PC-9 (cell line): ENCODE measurements around the gene TTC32. TPM values are rescaled to one million over a fixed set of nuclear protein-coding genes. Genes with fewer than 3 reads are reported as not detected.

Experiments
- BruUV-seq: library from RNA; stranded (reverse); fragments of 400-500 nt; replicated peaks from 2 replicates; lab custom pipeline; 2021; lab: Mats Ljungman, UMichigan
- CTCF ChIA-PET: fragments of 300-600 bp; sonication (Branson Sonifier 250); formaldehyde crosslinking; loops from one replicate; lab custom pipeline; 2022; ENCODE audit warnings: antibody characterized with exemption; lab: Charles Lee
- POLR2A ChIA-PET: fragments of 300-600 bp; sonication (Branson Sonifier 250); formaldehyde crosslinking; loops from one replicate; lab custom pipeline; 2022; ENCODE audit warnings: antibody characterized with exemption; ENCODE audit not compliant: unreplicated experiment; lab: Charles Lee
- DNase-seq, 2 experiments: peaks; one replicate each; pipeline versions ENCODE4 v3.0.0 to v3.0.0-alpha.2; 2015 to 2022; ENCODE audit warnings: mixed read lengths in 1 of 2
- H2AFZ ChIP-seq: fragments of 200-600 bp; sonication (generic); 2 replicates; pipeline ENCODE4 v1.8.1; 2017; ENCODE audit warnings: antibody characterized with exemption
- H3F3A ChIP-seq: fragments of 200-600 bp; sonication (generic); 2 replicates; pipeline ENCODE4 v1.8.1; 2017; ENCODE audit warnings: antibody characterized with exemption, mild to moderate bottlenecking, low read depth; ENCODE audit not compliant: insufficient read depth
- H3K27ac ChIP-seq: fragments of 200-600 bp; sonication (generic); 2 replicates; pipeline ENCODE4 v1.6.1; 2016; ENCODE audit warnings: mixed run types
- H3K27me3 ChIP-seq: fragments of 200-600 bp; sonication (generic); 2 replicates; pipeline ENCODE4 v1.6.1; 2016; ENCODE audit warnings: low read depth, mixed run types; ENCODE audit not compliant: insufficient read depth
- H3K36me3 ChIP-seq: fragments of 200-600 bp; sonication (generic); 2 replicates; pipeline ENCODE4 v1.6.1; 2016; ENCODE audit warnings: low read depth, mixed run types
- H3K4me1 ChIP-seq: fragments of 200-600 bp; sonication (generic); replicated peaks from 2 replicates; pipeline ENCODE4 v1.6.1; 2016; ENCODE audit warnings: mixed run types; ENCODE audit not compliant: insufficient read depth
- H3K4me2 ChIP-seq: fragments of 200-600 bp; sonication (generic); 2 replicates; pipeline ENCODE4 v1.6.1; 2017; ENCODE audit warnings: mixed run types
- H3K4me3 ChIP-seq: fragments of 200-600 bp; sonication (generic); 2 replicates; pipeline ENCODE4 v1.6.1; 2016; ENCODE audit warnings: mixed run types
- H3K79me2 ChIP-seq: fragments of 200-600 bp; sonication (generic); 2 replicates; pipeline ENCODE4 v1.6.1; 2017; ENCODE audit warnings: low read depth, mixed run types
- H3K9me2 ChIP-seq: fragments of 200-600 bp; sonication (generic); 2 replicates; pipeline ENCODE4 v1.8.1; 2017; ENCODE audit warnings: mild to moderate bottlenecking; ENCODE audit not compliant: insufficient read depth
- H3K9me3 ChIP-seq: fragments of 200-600 bp; sonication (generic); 2 replicates; pipeline ENCODE4 v1.8.1; 2016; ENCODE audit warnings: low read depth; ENCODE audit not compliant: insufficient read depth
- H4K20me1 ChIP-seq: fragments of 200-600 bp; sonication (generic); 2 replicates; pipeline ENCODE4 v1.8.1; 2017; ENCODE audit not compliant: insufficient read depth
- EZH2 ChIP-seq: fragments of 200-600 bp; sonication (generic); IDR thresholded peaks from 2 replicates; pipeline ENCODE4 v1.8.0; 2017; ENCODE audit warnings: antibody characterized with exemption, low read depth
- intact Hi-C: fragments of 100-400 bp; cut with micrococcal nuclease; formaldehyde crosslinking; loops from one replicate; pipeline ENCODE4 v1.10.0; 2022; ENCODE audit not compliant: unreplicated experiment
- total RNA-seq: library from RNA; stranded (reverse); gene quantifications from 2 replicates; pipeline ENCODE4 v1.2.3, GENCODE V29; 2021
- TF ChIP-seq, protein P1 (sequence below): fragments of 200-600 bp; sonication (generic); conservative IDR thresholded peaks from 2 replicates; pipeline ENCODE4 v1.6.1; 2017; ENCODE audit warnings: mixed run types, antibody characterized with exemption, mild to moderate bottlenecking, moderate library complexity

Gene TTC32
- total RNA-seq, 1 experiment from 2014 or later = 36.2 TPM

DNA sequence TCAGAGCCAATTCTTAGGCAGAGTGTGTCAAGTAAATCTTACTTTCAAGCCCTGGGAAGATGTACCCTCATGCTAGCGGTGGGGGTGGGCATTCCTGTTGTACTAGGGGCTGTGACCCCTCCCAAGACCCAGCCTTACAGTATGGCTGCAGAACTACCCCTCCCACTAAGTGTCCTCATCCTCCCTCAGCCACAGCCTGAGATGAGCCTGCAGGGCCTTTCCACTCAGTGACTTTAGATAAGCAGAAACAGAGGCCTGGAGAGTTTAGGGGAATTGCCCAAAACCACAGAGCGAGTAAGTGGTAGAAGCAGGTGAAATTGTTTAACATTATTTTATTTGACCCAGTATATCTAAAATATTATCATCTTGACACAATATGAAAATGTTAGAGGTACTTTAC lies 36.6 kb downstream of the TTC32 start:
- H3K4me3 ChIP-seq = no peak overlapping the region
- intact Hi-C loops = no loop called here
- H3K4me1 ChIP-seq = peaks cover 14% of the 10 kb centered on the region
- H4K20me1 ChIP-seq = no peaks in the 10 kb centered on the region
- ChIA-PET CTCF (interaction anchor here (0.6 kb wide), 1 partner anchor 503 kb away, joined by 5 read pairs; no protein-coding TSS in a partner anchor), POLR2A (interaction anchor here (0.6 kb wide), 1 partner anchor 71 kb away, joined by 9 read pairs; no protein-coding TSS in a partner anchor)
- H3K9me2 ChIP-seq = no peaks in the 10 kb centered on the region
- no peak for TF ChIP-seq EZH2
- TF ChIP-seq, protein P1, sequence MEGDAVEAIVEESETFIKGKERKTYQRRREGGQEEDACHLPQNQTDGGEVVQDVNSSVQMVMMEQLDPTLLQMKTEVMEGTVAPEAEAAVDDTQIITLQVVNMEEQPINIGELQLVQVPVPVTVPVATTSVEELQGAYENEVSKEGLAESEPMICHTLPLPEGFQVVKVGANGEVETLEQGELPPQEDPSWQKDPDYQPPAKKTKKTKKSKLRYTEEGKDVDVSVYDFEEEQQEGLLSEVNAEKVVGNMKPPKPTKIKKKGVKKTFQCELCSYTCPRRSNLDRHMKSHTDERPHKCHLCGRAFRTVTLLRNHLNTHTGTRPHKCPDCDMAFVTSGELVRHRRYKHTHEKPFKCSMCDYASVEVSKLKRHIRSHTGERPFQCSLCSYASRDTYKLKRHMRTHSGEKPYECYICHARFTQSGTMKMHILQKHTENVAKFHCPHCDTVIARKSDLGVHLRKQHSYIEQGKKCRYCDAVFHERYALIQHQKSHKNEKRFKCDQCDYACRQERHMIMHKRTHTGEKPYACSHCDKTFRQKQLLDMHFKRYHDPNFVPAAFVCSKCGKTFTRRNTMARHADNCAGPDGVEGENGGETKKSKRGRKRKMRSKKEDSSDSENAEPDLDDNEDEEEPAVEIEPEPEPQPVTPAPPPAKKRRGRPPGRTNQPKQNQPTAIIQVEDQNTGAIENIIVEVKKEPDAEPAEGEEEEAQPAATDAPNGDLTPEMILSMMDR = no peak
- H2AFZ ChIP-seq = no peak overlapping the region
- H3K4me2 ChIP-seq = no peak overlapping the region
- H3K27ac ChIP-seq = no peak overlapping the region
- no peaks in the 10 kb centered on the region for H3K36me3 ChIP-seq
- no peaks in the 10 kb centered on the region for H3K79me2 ChIP-seq
- H3K27me3 ChIP-seq = no peaks in the 10 kb centered on the region
- H3K9me3 ChIP-seq = no peaks in the 10 kb centered on the region
- H3F3A ChIP-seq = no peaks in the 10 kb centered on the region
- no peak for DNase-seq
- no TSS peak for BruUV-seq

DNA sequence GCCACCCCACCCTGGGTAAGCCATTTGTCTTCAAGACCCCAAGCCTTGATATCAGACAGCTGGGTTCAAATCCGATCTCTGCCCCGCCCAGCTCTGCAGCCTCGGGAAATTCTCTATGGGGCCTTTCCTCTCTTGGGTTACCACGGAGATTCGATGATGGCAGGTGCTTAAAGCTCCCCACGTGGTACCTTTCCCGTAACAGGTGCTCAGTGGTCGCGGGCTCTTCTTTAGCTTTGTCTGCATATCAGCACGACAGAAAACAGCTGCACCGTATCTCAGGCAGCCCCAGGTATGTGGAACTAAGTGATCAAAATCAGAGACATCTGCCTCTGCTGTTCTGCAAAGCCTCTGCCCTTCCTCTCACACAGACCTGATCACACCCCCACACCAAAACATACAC lies 37.4 kb downstream of the TTC32 start:
- Histone ChIP-seq H3K4me3 (no peak overlapping the region), H3K4me1 (peaks cover 14% of the 10 kb centered on the region), H3K36me3 (no peaks in the 10 kb centered on the region), H3F3A (no peaks in the 10 kb centered on the region), H3K79me2 (no peaks in the 10 kb centered on the region), H3K9me3 (no peaks in the 10 kb centered on the region), H2AFZ (no peak overlapping the region), H3K27me3 (no peaks in the 10 kb centered on the region), H3K9me2 (no peaks in the 10 kb centered on the region), H3K27ac (no peak overlapping the region), H3K4me2 (no peak overlapping the region), H4K20me1 (no peaks in the 10 kb centered on the region)
- intact Hi-C loops = loop anchor here (5.0 kb wide), 2 partner anchors 87 to 192 kb away; no protein-coding TSS in a partner anchor
- no peak for DNase-seq
- BruUV-seq = no TSS peak
- ChIA-PET CTCF (interaction anchor here (0.6 kb wide), 1 partner anchor 502 kb away, joined by 5 read pairs; no protein-coding TSS in a partner anchor), POLR2A (no interaction called here)
- TF ChIP-seq, protein P1 = no peak
- no peak for TF ChIP-seq EZH2

- ChIA-PET POLR2A (no interaction called here), CTCF (no interaction called here)
- H3K4me1 ChIP-seq = peaks cover 14% of the 10 kb centered on the region
- H4K20me1 ChIP-seq = no peaks in the 10 kb centered on the region
- intact Hi-C loops = loop anchor here (1.0 to 5.0 kb wide), 8 partner anchors 86 to 1476 kb away; no protein-coding TSS in a partner anchor
- H3F3A ChIP-seq = no peaks in the 10 kb centered on the region
- H2AFZ ChIP-seq = no peak overlapping the region
- no peak overlapping the region for H3K4me2 ChIP-seq
- H3K4me3 ChIP-seq = no peak overlapping the region
- no peak overlapping the region for H3K27ac ChIP-seq
- no peak for TF ChIP-seq EZH2
- TF ChIP-seq, protein P1 = peak; percentile 98
- no peaks in the 10 kb centered on the region for H3K9me2 ChIP-seq
- H3K36me3 ChIP-seq = no peaks in the 10 kb centered on the region
- no peaks in the 10 kb centered on the region for H3K9me3 ChIP-seq
- peak in 1 of 2 experiments; percentile 58 for DNase-seq
- no peaks in the 10 kb centered on the region for H3K79me2 ChIP-seq
- H3K27me3 ChIP-seq = no peaks in the 10 kb centered on the region
- no TSS peak for BruUV-seq
Observed at GRCh38 chr2:19863303-19864041, 38.3 kb downstream of the TTC32 start.
